NB4 (cell line): ENCODE results near the gene HLA-DMB.

Source experiments
- MYC ChIP-seq: IDR thresholded peaks from 2 replicates; pipeline ENCODE4 v1.6.1; 2011; ENCODE audit warnings: low read depth, low read length
- TF ChIP-seq, protein P1 (sequence below): IDR thresholded peaks from one replicate; pipeline ENCODE4 v1.5.1; 2012; ENCODE audit warnings: low read depth, low read length

DNA sequence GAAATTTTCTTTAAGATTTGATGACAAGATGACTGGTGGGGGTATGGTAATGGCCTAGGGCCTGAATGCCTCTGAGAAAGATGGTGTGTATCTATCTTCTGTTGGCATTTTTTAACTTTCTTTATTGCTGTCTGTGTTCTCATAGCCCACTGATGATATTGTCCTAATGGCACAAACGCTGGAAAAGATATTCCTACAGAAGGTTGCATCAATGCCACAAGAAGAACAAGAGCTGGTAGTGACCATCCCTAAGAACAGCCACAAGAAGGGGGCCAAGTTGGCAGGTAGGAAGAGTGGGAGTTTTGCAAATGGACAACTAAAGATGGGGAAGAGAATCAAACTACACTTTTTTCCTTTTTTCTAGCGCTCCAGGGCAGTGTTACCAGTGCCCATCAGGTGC is 35.1 kb upstream of the HLA-DMB start:
- TF ChIP-seq, protein P1, sequence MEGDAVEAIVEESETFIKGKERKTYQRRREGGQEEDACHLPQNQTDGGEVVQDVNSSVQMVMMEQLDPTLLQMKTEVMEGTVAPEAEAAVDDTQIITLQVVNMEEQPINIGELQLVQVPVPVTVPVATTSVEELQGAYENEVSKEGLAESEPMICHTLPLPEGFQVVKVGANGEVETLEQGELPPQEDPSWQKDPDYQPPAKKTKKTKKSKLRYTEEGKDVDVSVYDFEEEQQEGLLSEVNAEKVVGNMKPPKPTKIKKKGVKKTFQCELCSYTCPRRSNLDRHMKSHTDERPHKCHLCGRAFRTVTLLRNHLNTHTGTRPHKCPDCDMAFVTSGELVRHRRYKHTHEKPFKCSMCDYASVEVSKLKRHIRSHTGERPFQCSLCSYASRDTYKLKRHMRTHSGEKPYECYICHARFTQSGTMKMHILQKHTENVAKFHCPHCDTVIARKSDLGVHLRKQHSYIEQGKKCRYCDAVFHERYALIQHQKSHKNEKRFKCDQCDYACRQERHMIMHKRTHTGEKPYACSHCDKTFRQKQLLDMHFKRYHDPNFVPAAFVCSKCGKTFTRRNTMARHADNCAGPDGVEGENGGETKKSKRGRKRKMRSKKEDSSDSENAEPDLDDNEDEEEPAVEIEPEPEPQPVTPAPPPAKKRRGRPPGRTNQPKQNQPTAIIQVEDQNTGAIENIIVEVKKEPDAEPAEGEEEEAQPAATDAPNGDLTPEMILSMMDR, result no peak
- TF ChIP-seq MYC, result no peak
